HL-60 (cell line): ENCODE results near the gene TRAIP.

Experiments used
- DNase-seq, 2 experiments: peaks; one replicate each; pipeline ENCODE4 v3.0.0-alpha.2; 2010 to 2020; ENCODE audit warnings: low read depth in 1 of 2, low spot score in 1 of 2
- H3K27ac ChIP-seq: fragments of 250-450 bp; sonication (Bioruptor Pico); replicated peaks from 2 replicates; pipeline ENCODE4 v1.5.1; 2020; ENCODE audit warnings: mild to moderate bottlenecking, moderate library complexity
- H3K27me3 ChIP-seq: fragments of 250-450 bp; sonication (Bioruptor Pico); 2 replicates; pipeline ENCODE4 v1.5.1; 2021; ENCODE audit warnings: mild to moderate bottlenecking, moderate library complexity; ENCODE audit not compliant: insufficient read depth, poor library complexity, severe bottlenecking
- H3K4me3 ChIP-seq: replicated peaks from 2 replicates; pipeline ENCODE4 v1.5.1; 2011; ENCODE audit warnings: mild to moderate bottlenecking, control low read depth, low read length; ENCODE audit not compliant: insufficient read depth
- GABPA ChIP-seq: IDR thresholded peaks from 2 replicates; pipeline ENCODE4 v1.6.1; 2012; ENCODE audit warnings: low read depth
- POLR2AphosphoS5 ChIP-seq: IDR thresholded peaks from 2 replicates; pipeline ENCODE4 v1.6.1; 2012; ENCODE audit warnings: low read depth
- SPI1 ChIP-seq: IDR thresholded peaks from 2 replicates; pipeline ENCODE4 v1.6.1; 2012; ENCODE audit warnings: low read depth, mild to moderate bottlenecking, borderline replicate concordance
- TF ChIP-seq, protein P1 (sequence below): IDR thresholded peaks from 2 replicates; pipeline ENCODE4 v1.6.1; 2012; ENCODE audit warnings: low read depth; ENCODE audit not compliant: insufficient replicate concordance
- TF ChIP-seq, protein P2 (sequence below): IDR thresholded peaks from one replicate; pipeline ENCODE4 v1.5.1; 2011; ENCODE audit warnings: low read length, control low read depth, inconsistent platforms; ENCODE audit not compliant: insufficient read depth

The TRAIP gene

DNA sequence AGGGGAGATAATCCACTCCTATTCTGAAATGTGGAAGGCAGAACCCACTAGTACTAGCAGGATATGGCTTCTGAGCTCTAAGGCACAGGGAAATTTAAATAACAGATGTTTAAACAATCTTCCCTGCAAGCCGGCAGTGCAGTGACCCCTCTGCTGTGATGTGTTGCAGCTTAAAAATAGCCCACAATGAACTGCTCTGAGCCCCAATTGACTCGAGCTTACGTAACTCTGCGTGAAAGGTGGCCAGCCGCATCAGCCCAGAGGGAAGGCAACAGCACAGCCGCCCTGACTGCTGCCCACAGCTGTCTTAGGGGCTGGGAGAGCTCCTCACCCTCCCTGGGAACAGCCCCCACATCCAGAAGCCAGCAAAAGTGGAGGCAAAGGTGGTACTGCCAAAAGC lies 25.8 kb upstream of the TRAIP start:
- TF ChIP-seq SPI1: no peak
- TF ChIP-seq GABPA: no peak
- TF ChIP-seq POLR2AphosphoS5: no peak
- TF ChIP-seq, protein P1, sequence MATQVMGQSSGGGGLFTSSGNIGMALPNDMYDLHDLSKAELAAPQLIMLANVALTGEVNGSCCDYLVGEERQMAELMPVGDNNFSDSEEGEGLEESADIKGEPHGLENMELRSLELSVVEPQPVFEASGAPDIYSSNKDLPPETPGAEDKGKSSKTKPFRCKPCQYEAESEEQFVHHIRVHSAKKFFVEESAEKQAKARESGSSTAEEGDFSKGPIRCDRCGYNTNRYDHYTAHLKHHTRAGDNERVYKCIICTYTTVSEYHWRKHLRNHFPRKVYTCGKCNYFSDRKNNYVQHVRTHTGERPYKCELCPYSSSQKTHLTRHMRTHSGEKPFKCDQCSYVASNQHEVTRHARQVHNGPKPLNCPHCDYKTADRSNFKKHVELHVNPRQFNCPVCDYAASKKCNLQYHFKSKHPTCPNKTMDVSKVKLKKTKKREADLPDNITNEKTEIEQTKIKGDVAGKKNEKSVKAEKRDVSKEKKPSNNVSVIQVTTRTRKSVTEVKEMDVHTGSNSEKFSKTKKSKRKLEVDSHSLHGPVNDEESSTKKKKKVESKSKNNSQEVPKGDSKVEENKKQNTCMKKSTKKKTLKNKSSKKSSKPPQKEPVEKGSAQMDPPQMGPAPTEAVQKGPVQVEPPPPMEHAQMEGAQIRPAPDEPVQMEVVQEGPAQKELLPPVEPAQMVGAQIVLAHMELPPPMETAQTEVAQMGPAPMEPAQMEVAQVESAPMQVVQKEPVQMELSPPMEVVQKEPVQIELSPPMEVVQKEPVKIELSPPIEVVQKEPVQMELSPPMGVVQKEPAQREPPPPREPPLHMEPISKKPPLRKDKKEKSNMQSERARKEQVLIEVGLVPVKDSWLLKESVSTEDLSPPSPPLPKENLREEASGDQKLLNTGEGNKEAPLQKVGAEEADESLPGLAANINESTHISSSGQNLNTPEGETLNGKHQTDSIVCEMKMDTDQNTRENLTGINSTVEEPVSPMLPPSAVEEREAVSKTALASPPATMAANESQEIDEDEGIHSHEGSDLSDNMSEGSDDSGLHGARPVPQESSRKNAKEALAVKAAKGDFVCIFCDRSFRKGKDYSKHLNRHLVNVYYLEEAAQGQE: no peak
- TF ChIP-seq, protein P2, sequence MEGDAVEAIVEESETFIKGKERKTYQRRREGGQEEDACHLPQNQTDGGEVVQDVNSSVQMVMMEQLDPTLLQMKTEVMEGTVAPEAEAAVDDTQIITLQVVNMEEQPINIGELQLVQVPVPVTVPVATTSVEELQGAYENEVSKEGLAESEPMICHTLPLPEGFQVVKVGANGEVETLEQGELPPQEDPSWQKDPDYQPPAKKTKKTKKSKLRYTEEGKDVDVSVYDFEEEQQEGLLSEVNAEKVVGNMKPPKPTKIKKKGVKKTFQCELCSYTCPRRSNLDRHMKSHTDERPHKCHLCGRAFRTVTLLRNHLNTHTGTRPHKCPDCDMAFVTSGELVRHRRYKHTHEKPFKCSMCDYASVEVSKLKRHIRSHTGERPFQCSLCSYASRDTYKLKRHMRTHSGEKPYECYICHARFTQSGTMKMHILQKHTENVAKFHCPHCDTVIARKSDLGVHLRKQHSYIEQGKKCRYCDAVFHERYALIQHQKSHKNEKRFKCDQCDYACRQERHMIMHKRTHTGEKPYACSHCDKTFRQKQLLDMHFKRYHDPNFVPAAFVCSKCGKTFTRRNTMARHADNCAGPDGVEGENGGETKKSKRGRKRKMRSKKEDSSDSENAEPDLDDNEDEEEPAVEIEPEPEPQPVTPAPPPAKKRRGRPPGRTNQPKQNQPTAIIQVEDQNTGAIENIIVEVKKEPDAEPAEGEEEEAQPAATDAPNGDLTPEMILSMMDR: no peak
- no peaks in the 10 kb centered on the region for H3K27me3 ChIP-seq
- no peak overlapping the region for H3K27ac ChIP-seq
- DNase-seq: peak in 1 of 2 experiments; percentile 38
- no peak overlapping the region for H3K4me3 ChIP-seq

DNA sequence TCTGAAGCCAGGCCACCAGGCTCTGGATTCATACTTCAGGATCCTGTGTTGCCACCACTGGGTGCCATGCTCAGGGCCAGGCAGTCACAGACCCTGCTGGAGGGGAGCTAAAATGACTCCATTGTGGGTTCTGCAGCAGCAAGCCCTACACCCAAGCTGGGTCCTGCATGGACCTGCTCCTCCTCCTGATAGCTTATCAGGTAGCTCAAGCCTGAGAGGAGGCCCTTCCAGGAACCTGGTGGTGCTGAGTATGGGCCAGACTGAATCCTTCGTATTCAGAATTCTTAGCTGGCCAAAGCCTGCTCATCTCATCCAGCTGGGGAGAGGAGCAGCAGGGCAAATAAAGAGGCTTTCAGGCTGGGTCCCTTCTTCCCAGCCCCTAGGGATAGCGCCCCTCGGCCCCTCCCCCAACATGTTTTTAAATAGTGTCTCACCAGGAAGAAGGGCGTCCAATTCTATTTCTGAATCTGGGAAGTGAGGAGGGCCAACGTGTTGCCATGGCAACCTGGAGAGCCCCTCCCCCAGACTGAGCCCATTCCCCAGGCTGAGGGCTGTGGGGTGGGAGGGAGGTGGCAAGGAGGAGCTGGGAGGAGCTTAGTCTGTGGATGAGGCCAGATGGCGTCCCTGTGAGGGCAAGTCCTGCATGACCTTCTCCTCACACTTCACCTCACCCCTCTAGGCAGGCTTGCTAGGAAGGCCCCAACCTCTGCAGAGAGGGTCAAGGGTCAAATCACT lies 24.4 kb upstream of the TRAIP start:
- TF ChIP-seq, protein P1: no peak
- TF ChIP-seq POLR2AphosphoS5 (no peak), GABPA (no peak), SPI1 (no peak)
- TF ChIP-seq, protein P2: no peak
- Histone ChIP-seq H3K4me3 (no peak overlapping the region), H3K27ac (no peak overlapping the region), H3K27me3 (no peaks in the 10 kb centered on the region)
- no peak for DNase-seq

DNA sequence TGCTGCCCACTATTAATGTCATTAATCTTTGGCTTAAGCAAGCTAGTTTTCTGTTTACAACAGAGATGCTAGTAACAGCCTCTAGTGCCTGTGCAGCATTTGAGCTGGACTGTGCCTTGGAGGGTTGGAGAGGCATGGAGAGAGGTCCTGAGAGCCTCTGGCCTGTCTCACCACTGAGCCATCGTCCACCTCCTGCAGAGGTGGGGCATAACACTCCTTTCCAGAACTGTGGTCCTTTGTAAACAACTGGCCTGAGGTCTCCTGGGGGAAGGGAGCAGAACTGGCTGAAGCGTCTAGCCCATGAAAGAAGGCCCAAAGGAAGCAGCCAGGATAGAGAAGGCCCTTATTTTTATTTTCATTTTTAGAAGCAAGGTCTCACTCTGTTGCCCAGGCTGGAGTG lies 23.4 kb upstream of the TRAIP start:
- Histone ChIP-seq H3K27ac (no peak overlapping the region), H3K27me3 (no peaks in the 10 kb centered on the region), H3K4me3 (no peak overlapping the region)
- TF ChIP-seq SPI1 (no peak), GABPA (no peak), POLR2AphosphoS5 (no peak)
- TF ChIP-seq, protein P2: no peak
- TF ChIP-seq, protein P1: no peak
- DNase-seq: no peak
